Stimulated activated naive CD4-positive, alpha-beta T cell (primary cell): ENCODE results near the gene RAB36.

Experiments used
- DNase-seq, 6 experiments: peaks; one replicate each; lab custom pipeline; 2025; lab: John Stamatoyannopoulos, UW

Gene RAB36

GRCh38 chr22:23137905-23138561 lies 7.2 kb upstream of the RAB36 start:
- DNase-seq = peak; percentile 10 to 57 (median 28)

GRCh38 chr22:23138584-23139435 lies 6.5 kb upstream of the RAB36 start:
- no peak for DNase-seq

- no peak for DNase-seq
Measured at GRCh38 chr22:23140385-23140784, 4.9 kb upstream of the RAB36 start.

GRCh38 chr22:23142546-23143105 lies 2.7 kb upstream of the RAB36 start:
- DNase-seq = no peak

GRCh38 chr22:23143119-23143518 lies 2.2 kb upstream of the RAB36 start:
- no peak for DNase-seq

- no peak for DNase-seq
Measured at GRCh38 chr22:23144432-23144831, 845 bp upstream of the RAB36 start.

- peak in 1 of 6 experiments; percentile 27 for DNase-seq
Measured at GRCh38 chr22:23145878-23146470, 697 bp downstream of the RAB36 start.

GRCh38 chr22:23146478-23147205 lies 1.4 kb downstream of the RAB36 start:
- no peak for DNase-seq

GRCh38 chr22:23147617-23148387 lies 2.5 kb downstream of the RAB36 start:
- no peak for DNase-seq

GRCh38 chr22:23149743-23150238 lies 4.5 kb downstream of the RAB36 start:
- no peak for DNase-seq

- DNase-seq = no peak
Measured at GRCh38 chr22:23150762-23151161, 5.5 kb downstream of the RAB36 start.

- DNase-seq = no peak
Measured at GRCh38 chr22:23151827-23152226, 6.5 kb downstream of the RAB36 start.

- DNase-seq = no peak
Measured at GRCh38 chr22:23152238-23153114, 7.2 kb downstream of the RAB36 start.

- no peak for DNase-seq
Measured at GRCh38 chr22:23153994-23154393, 8.7 kb downstream of the RAB36 start.

GRCh38 chr22:23154461-23154860 lies 9.2 kb downstream of the RAB36 start:
- no peak for DNase-seq

- DNase-seq = no peak
Measured at GRCh38 chr22:23155143-23155542, 9.9 kb downstream of the RAB36 start.

- no peak for DNase-seq
Measured at GRCh38 chr22:23155831-23156230, 10.6 kb downstream of the RAB36 start.

GRCh38 chr22:23156286-23156685 lies 11.0 kb downstream of the RAB36 start:
- no peak for DNase-seq

GRCh38 chr22:23157560-23158515 lies 12.6 kb downstream of the RAB36 start:
- no peak for DNase-seq
